Inferior parietal cortex (tissue), 1 donor: ENCODE data around the gene EIF4B.
"Not testable (repeated sequence)": the region's sequence is repeated elsewhere in the genome, so short reads cannot be mapped to it uniquely, and the experiment has no call there.

Experiments used
- DNase-seq: peaks from one replicate; pipeline ENCODE4 v3.0.0-alpha.2; 2016; ENCODE audit errors: extremely low spot score

EIF4B gene

GRCh38 chr12:53005986-53006809, at the start of gene EIF4B:
Gene EIF4B (plus strand): TSS chr12:53006456. CDS start chr12:53006484, 28 bp downstream.
- peak; percentile 97 for DNase-seq

- no peak for DNase-seq
Observed at GRCh38 chr12:52956987-52957386, 49.3 kb upstream of the EIF4B start.

GRCh38 chr12:52964556-52965336, 41.5 kb upstream of the EIF4B start:
- no peak for DNase-seq

- DNase-seq = no peak
Observed at GRCh38 chr12:52965337-52965731, 40.9 kb upstream of the EIF4B start.

GRCh38 chr12:52969166-52969795, 37.0 kb upstream of the EIF4B start:
- no peak for DNase-seq

GRCh38 chr12:52969828-52970569, 36.3 kb upstream of the EIF4B start:
- DNase-seq = no peak

- no peak for DNase-seq
Observed at GRCh38 chr12:52971679-52972329, 34.5 kb upstream of the EIF4B start.

GRCh38 chr12:52975204-52975603, 31.1 kb upstream of the EIF4B start:
- no peak for DNase-seq

GRCh38 chr12:52975820-52976573, 30.3 kb upstream of the EIF4B start:
- DNase-seq = peak; percentile 9

GRCh38 chr12:52976574-52977071, 29.6 kb upstream of the EIF4B start:
- DNase-seq = no peak

- no peak for DNase-seq
Observed at GRCh38 chr12:52977170-52977569, 29.1 kb upstream of the EIF4B start.

GRCh38 chr12:52980096-52980649, 26.1 kb upstream of the EIF4B start:
- no peak for DNase-seq

GRCh38 chr12:52980650-52981423, 25.4 kb upstream of the EIF4B start:
- DNase-seq = peak; percentile 95

GRCh38 chr12:52984136-52984535, 22.1 kb upstream of the EIF4B start:
- no peak for DNase-seq

- DNase-seq = no peak
Observed at GRCh38 chr12:52988898-52989297, 17.4 kb upstream of the EIF4B start.

- no peak for DNase-seq
Observed at GRCh38 chr12:52990206-52990605, 16.1 kb upstream of the EIF4B start.

- DNase-seq = not testable (repeated sequence)
Observed at GRCh38 chr12:52992240-52992639, 14.0 kb upstream of the EIF4B start.

GRCh38 chr12:52992699-52993557, 13.3 kb upstream of the EIF4B start:
- DNase-seq = no peak
